Gastroesophageal sphincter (tissue), 4 donors: ENCODE data around the gene CYP3A4. TPM values are rescaled to one million over a fixed set of nuclear protein-coding genes. Genes with fewer than 3 reads are reported as not detected.

Experiments used
- ATAC-seq: fragments of 150-250 bp; one replicate; pipeline ENCODE4 v1.9.1; 2016; ENCODE audit warnings: mild to moderate bottlenecking, moderate library complexity
- H3K27ac ChIP-seq, 4 donors: fragments of 200-600 bp; sonication (generic) in 3 of 4; 1 replicate in 3 of 4; 2 replicates in 1 of 4; pipeline ENCODE4 v1.5.1; 2016 to 2019
- H3K27me3 ChIP-seq: fragments of 200-600 bp; sonication (generic); one replicate; pipeline ENCODE4 v1.5.1; 2019
- H3K36me3 ChIP-seq, 2 donors: fragments of 200-600 bp; sonication (generic); one replicate each; pipeline ENCODE4 v1.5.1; 2019; ENCODE audit warnings: control low read depth in 1 of 2
- H3K4me1 ChIP-seq, 3 donors: fragments of 200-600 bp; sonication (generic); 1 replicate in 2 of 3; 2 replicates in 1 of 3; pipeline ENCODE4 v1.5.1; 2016 to 2019; ENCODE audit warnings: control low read depth in 2 of 3
- H3K4me3 ChIP-seq, 2 donors: fragments of 200-600 bp; sonication (generic); one replicate each; pipeline ENCODE4 v1.5.1; 2019; ENCODE audit warnings: mild to moderate bottlenecking in 1 of 2, moderate library complexity in 1 of 2
- H3K9me3 ChIP-seq, 3 donors: fragments of 200-600 bp; sonication (generic); one replicate each; pipeline ENCODE4 v1.5.1; 2017 to 2019; ENCODE audit warnings: control low read depth in 2 of 3
- CTCF ChIP-seq, 4 experiments: fragments of 200-600 bp in 2 of 4; fragments of 450-650 bp in 2 of 4; sonication (generic) in 1 of 4; IDR thresholded peaks; one replicate each; pipeline ENCODE4 v1.5.1; 2017 to 2019; ENCODE audit warnings: antibody characterized with exemption in 4 of 4, mild to moderate bottlenecking in 2 of 4, moderate library complexity in 2 of 4
- EP300 ChIP-seq: sonication (generic); formaldehyde crosslinking; IDR thresholded peaks from one replicate; pipeline ENCODE4 v1.6.1; 2017; ENCODE audit warnings: antibody characterized with exemption, mild to moderate bottlenecking
- POLR2A ChIP-seq, 2 donors: fragments of 450-650 bp; IDR thresholded peaks; one replicate each; pipeline ENCODE4 v1.6.1; 2017; ENCODE audit warnings: antibody characterized with exemption in 2 of 2, mild to moderate bottlenecking in 2 of 2, moderate library complexity in 1 of 2
- POLR2AphosphoS5 ChIP-seq: sonication (generic); formaldehyde crosslinking; IDR thresholded peaks from one replicate; pipeline ENCODE4 v1.6.1; 2017; ENCODE audit warnings: antibody characterized with exemption
- WGBS, 2 donors: methylation state at CpG; one replicate each; pipeline ENCODE4 v1.1.5; 2018; ENCODE audit warnings: low coverage in 1 of 2; 5-methylcytosine and 5-hydroxymethylcytosine counted together
- total RNA-seq, 4 donors: library from RNA; depleted of rRNA; stranded (reverse); fragments of >200 nt; gene quantifications; one replicate each; pipeline ENCODE4 v1.1.0, GENCODE V29; 2016

The CYP3A4 gene
- total RNA-seq, 4 donors from 2014 or later, result not detected

GRCh38 chr7:99791667-99792369 is 7.8 kb upstream of the CYP3A4 start:
- Histone ChIP-seq H3K9me3 (no peaks in the 10 kb centered on the region), H3K4me1 (no peaks in the 10 kb centered on the region), H3K4me3 (no peak overlapping the region), H3K27ac (no peak overlapping the region), H3K36me3 (no peaks in the 10 kb centered on the region), H3K27me3 (peaks cover 3% of the 10 kb centered on the region)
- no peak for TF ChIP-seq POLR2AphosphoS5
- no peak for TF ChIP-seq CTCF (IDR thresholded peaks at IDR 0.05)
- no peak for TF ChIP-seq EP300
- no peak for TF ChIP-seq POLR2A (IDR thresholded peaks at IDR 0.05)
- 73 to 74% methylated on average over 2 to 3 of the region's 5 CpGs for whole genome bisulfite sequencing, 2 donors
- ATAC-seq, result no peak

GRCh38 chr7:99791021-99791420 is 7.0 kb upstream of the CYP3A4 start:
- H3K4me1 ChIP-seq, result no peaks in the 10 kb centered on the region
- no peaks in the 10 kb centered on the region for H3K9me3 ChIP-seq
- no peaks in the 10 kb centered on the region for H3K36me3 ChIP-seq
- no peak for ATAC-seq
- TF ChIP-seq CTCF (IDR thresholded peaks at IDR 0.05), result no peak
- H3K27me3 ChIP-seq, result peaks cover 3% of the 10 kb centered on the region
- no peak overlapping the region for H3K27ac ChIP-seq
- H3K4me3 ChIP-seq, result no peak overlapping the region
- 59 to 79% methylated on average over 1 of the region's 1 CpG for WGBS, 2 donors

- 67% methylated on average over 3 of the region's 3 CpGs; no CpG with 5 or more reads in 1 of the 2 donors for WGBS, 2 donors
- Histone ChIP-seq H3K9me3 (no peaks in the 10 kb centered on the region), H3K27me3 (peaks cover 3% of the 10 kb centered on the region), H3K4me1 (no peaks in the 10 kb centered on the region), H3K36me3 (no peaks in the 10 kb centered on the region), H3K4me3 (no peak overlapping the region), H3K27ac (no peak overlapping the region)
- no peak for ATAC-seq
- TF ChIP-seq POLR2AphosphoS5 (no peak), POLR2A (IDR thresholded peaks at IDR 0.05) (no peak), CTCF (IDR thresholded peaks at IDR 0.05) (no peak), EP300 (no peak)
Observed at GRCh38 chr7:99790407-99790806, 6.4 kb upstream of the CYP3A4 start.

GRCh38 chr7:99789441-99790070 is 5.6 kb upstream of the CYP3A4 start:
- no peaks in the 10 kb centered on the region for H3K4me1 ChIP-seq
- H3K27ac ChIP-seq, result no peak overlapping the region
- peaks cover 3% of the 10 kb centered on the region for H3K27me3 ChIP-seq
- TF ChIP-seq EP300 (no peak), POLR2A (IDR thresholded peaks at IDR 0.05) (no peak), POLR2AphosphoS5 (no peak), CTCF (IDR thresholded peaks at IDR 0.05) (no peak)
- H3K4me3 ChIP-seq, result no peak overlapping the region
- 74 to 100% methylated on average over 1 to 4 of the region's 4 CpGs for WGBS, 2 donors
- no peak for ATAC-seq
- H3K36me3 ChIP-seq, result no peaks in the 10 kb centered on the region
- H3K9me3 ChIP-seq, result no peaks in the 10 kb centered on the region

GRCh38 chr7:99788554-99788953 is 4.6 kb upstream of the CYP3A4 start:
- H3K4me1 ChIP-seq, result no peaks in the 10 kb centered on the region
- no peak for TF ChIP-seq CTCF (IDR thresholded peaks at IDR 0.05)
- TF ChIP-seq POLR2A (IDR thresholded peaks at IDR 0.05), result no peak
- no peak for TF ChIP-seq EP300
- TF ChIP-seq POLR2AphosphoS5, result no peak
- H3K9me3 ChIP-seq, result no peaks in the 10 kb centered on the region
- no peak overlapping the region for H3K4me3 ChIP-seq
- no peak overlapping the region for H3K27ac ChIP-seq
- no peaks in the 10 kb centered on the region for H3K27me3 ChIP-seq
- no peaks in the 10 kb centered on the region for H3K36me3 ChIP-seq
- no peak for ATAC-seq
- 64 to 83% methylated on average over 2 of the region's 2 CpGs for WGBS, 2 donors
